Muscle layer of colon (tissue), 2 donors: ENCODE data around the gene QRFP.

Experiments used
- H3K27ac ChIP-seq: one replicate; pipeline ENCODE4 v1.7.0; 2013; ENCODE audit warnings: low read depth, mild to moderate bottlenecking, low read length, moderate library complexity
- H3K27me3 ChIP-seq, 2 donors: one replicate each; pipeline ENCODE4 v1.7.0; 2013; ENCODE audit warnings: low read length in 2 of 2, mild to moderate bottlenecking in 2 of 2; ENCODE audit not compliant: insufficient read depth in 2 of 2, control insufficient read depth in 1 of 2
- H3K36me3 ChIP-seq: one replicate; pipeline ENCODE4 v1.7.0; 2013; ENCODE audit warnings: mild to moderate bottlenecking, low read length; ENCODE audit not compliant: insufficient read depth
- H3K4me1 ChIP-seq: one replicate; pipeline ENCODE4 v1.7.0; 2013; ENCODE audit warnings: mild to moderate bottlenecking, low read length; ENCODE audit not compliant: insufficient read depth
- H3K4me3 ChIP-seq, 2 donors: one replicate each; pipeline ENCODE4 v1.7.0; 2013; ENCODE audit warnings: low read length in 2 of 2, low read depth in 1 of 2, mild to moderate bottlenecking in 1 of 2, moderate library complexity in 1 of 2
- H3K9ac ChIP-seq: one replicate; pipeline ENCODE4 v1.7.0; 2013; ENCODE audit warnings: low read length
- H3K9me3 ChIP-seq: one replicate; pipeline ENCODE4 v1.7.0; 2013; ENCODE audit warnings: mild to moderate bottlenecking, low read length
- donor health status: abdominal sarcoma.
- donor health status: Adenocarcinoma of cecum.

QRFP gene

DNA sequence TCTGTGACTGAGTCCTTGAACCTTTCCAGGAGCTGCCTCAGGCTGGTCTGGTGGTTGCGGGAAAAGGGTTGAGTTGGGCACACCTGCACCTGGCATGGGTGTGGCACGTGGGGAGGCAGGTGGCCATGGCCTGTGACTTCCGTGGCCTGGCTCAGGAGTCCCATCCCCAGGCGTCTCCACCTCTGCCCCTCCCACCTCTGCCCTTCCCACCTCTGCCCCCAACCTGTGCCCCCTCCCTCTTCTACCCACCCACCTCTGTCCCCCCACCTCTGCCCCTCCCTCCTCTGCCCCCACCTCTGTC is 1.9 kb upstream of the QRFP start:
- Histone ChIP-seq H3K9me3 (no peaks in the 10 kb centered on the region), H3K27ac (no peak overlapping the region), H3K4me1 (peaks cover 26% of the 10 kb centered on the region), H3K27me3 (peaks cover 4 to 39% of the 10 kb centered on the region in 2 donors), H3K4me3 (no peak overlapping the region), H3K9ac (no peak overlapping the region), H3K36me3 (peaks cover 4% of the 10 kb centered on the region)

DNA sequence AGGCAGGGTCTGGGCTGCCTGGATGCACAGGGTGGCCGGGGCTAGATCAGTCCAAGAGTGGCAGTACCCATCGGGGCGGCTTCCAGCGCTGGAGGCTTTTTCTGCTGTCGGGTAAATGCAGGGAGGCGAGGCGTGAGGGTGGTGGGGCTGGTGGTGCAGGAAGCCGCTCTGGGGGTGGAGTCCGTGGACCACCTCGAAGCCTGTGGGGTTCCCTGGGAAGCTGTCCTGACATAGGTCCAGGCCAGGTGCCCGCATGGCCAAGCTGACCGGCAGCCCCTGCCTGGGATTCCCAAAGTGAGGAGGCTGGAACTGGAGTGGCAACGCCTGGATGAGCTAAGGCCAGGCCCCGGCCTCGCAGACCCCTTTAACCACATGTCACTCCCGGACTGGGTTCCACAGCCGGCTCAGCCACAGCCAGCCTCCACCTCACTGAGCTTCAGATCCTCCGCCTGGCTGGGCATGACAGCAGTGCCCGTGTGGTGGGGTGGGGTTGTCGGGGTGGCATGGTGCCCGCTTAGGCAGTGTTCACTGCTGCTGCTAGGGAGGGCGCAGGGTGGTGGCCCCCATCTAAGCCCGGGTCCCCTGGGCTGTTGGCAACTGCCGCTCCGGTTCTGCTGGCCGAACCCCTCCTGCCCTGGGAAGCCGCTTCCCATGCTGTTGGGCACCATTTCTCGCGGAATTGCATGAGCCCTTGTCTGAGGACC is 1.4 kb upstream of the QRFP start:
- no peak overlapping the region for H3K27ac ChIP-seq
- peaks cover 4 to 34% of the 10 kb centered on the region in 2 donors for H3K27me3 ChIP-seq
- no peak overlapping the region for H3K4me3 ChIP-seq
- H3K4me1 ChIP-seq, result peaks cover 26% of the 10 kb centered on the region
- no peak overlapping the region for H3K9ac ChIP-seq
- H3K36me3 ChIP-seq, result peaks cover 9% of the 10 kb centered on the region
- H3K9me3 ChIP-seq, result no peaks in the 10 kb centered on the region

DNA sequence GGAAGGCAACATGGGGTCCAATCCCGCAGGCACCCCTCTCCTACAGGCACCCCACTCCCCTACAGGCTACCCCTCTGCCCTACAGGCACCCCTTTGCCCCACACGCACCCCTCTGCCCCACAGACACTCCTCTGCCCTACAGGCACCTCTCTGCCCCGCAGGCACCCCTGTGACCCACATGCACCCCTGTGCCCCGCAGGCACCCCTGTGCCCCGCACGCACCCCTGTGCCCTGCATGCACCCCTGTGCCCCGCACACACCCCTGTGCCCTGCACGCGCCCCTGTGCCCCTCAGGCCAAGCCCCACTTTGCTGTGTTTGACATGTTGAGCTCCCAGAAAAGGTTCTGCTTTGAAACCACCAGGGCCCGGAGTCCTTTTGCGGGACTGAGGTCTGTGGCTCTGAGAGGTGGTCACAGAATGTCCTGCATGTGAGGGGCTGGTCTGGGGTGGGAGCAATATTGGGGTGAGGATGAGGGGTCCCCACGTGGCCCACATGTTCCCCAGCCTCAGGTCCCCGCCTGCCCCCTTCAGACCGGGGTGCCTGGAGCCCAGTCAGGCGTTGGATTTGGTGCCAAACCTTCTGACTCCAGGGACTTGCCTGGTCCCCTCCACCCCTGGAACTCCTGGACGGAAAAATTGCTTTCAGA is 616 bp upstream of the QRFP start:
- peaks cover 26% of the 10 kb centered on the region for H3K4me1 ChIP-seq
- peaks cover 0 to 26% of the 10 kb centered on the region in 2 donors for H3K27me3 ChIP-seq

DNA sequence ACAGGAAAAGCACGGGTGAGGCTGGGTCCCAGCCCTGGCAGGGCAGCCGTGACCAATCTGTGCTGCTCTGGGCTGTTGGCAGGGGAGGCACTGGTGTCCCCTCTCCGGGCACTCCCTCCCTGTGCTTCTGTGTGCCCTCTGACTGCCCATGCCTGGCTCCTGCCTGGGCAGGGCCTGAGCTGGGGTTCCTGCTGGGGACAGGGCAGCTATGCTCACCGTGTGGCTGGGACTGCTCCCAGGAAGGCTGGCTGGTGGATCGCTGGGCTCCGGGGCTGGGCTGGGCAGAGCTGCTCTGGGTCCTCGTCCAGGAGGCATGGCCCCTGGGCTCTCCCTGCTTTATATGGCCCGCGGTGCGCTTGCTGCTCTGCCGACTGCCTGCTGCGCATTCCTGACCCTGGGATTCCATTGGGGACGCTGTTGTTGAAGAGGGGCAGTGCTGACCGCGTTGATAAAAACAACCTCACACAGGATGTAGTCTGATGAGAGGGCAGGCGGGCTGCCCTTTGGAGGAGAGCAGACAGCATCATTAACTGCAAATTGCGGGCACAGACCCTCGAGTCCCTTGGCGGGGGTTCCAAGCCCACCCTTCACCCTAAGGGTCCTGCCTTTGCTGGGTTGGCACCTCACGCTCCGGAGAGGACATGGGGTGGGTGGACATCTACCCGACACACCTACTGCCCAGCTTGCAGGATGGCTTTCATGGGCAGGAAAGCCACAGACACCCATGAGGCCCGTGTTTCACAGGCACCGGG is 955 bp downstream of the QRFP start:
- Histone ChIP-seq H3K27ac (no peak overlapping the region), H3K9ac (no peak overlapping the region), H3K36me3 (peaks cover 33% of the 10 kb centered on the region), H3K27me3 (peaks cover 0 to 15% of the 10 kb centered on the region in 2 donors), H3K4me3 (no peak overlapping the region), H3K4me1 (peaks cover 26% of the 10 kb centered on the region), H3K9me3 (no peaks in the 10 kb centered on the region)

More for the DNA sequence above, 616 bp upstream of the QRFP start:
- Histone ChIP-seq H3K27ac (no peak overlapping the region), H3K36me3 (peaks cover 17% of the 10 kb centered on the region), H3K9ac (no peak overlapping the region), H3K9me3 (no peaks in the 10 kb centered on the region), H3K4me3 (no peak overlapping the region)

DNA sequence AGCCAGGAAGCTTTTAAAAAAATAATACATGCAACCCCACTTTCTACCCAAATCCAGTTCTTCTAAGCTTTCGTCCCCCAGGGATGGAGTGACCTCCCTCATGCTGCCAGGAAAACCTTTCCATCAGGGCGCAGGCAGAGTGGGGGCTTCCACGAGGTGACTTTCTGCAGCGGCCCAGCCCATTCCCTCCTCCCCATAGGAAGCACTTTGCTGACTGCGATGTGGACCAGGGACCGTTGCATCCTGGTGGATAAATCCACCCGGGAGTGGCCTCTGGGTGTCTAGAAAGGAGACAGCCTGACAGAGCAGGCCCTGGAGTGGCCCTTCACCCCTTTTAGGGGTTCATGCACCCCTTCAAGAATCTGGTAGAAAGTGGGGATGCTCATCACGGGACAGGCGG is 1.6 kb downstream of the QRFP start:
- H3K27ac ChIP-seq, result no peak overlapping the region
- peaks cover 39% of the 10 kb centered on the region for H3K36me3 ChIP-seq
- H3K9ac ChIP-seq, result no peak overlapping the region
- H3K9me3 ChIP-seq, result no peaks in the 10 kb centered on the region
- no peak overlapping the region for H3K4me3 ChIP-seq
- peaks cover 26% of the 10 kb centered on the region for H3K4me1 ChIP-seq
- peaks cover 0 to 12% of the 10 kb centered on the region in 2 donors for H3K27me3 ChIP-seq

DNA sequence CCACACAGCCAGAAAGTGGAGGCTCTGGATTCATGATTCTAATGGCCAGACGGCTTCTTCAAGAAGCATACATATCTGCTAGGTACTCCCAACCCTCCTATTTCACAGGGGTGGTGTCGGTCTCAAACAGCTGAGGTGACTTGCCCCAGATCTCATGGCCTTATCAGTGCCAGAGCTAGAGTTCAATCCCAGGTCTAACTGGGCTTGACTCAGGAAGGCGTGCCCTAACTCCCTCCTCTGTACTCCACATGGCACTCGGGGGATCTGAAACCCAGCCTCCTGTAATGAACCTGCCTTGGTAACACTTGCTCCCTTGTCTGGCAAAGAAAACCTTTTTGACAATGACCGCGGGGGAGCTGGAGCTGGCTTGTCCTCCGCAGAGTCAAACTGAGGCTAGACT is 2.1 kb downstream of the QRFP start:
- H3K9me3 ChIP-seq, result no peaks in the 10 kb centered on the region
- peaks cover 0 to 12% of the 10 kb centered on the region in 2 donors for H3K27me3 ChIP-seq
- no peak overlapping the region for H3K4me3 ChIP-seq
- H3K4me1 ChIP-seq, result peaks cover 26% of the 10 kb centered on the region
- peaks cover 42% of the 10 kb centered on the region for H3K36me3 ChIP-seq
- peak overlapping the region; percentile 17 for H3K27ac ChIP-seq
- H3K9ac ChIP-seq, result no peak overlapping the region

DNA sequence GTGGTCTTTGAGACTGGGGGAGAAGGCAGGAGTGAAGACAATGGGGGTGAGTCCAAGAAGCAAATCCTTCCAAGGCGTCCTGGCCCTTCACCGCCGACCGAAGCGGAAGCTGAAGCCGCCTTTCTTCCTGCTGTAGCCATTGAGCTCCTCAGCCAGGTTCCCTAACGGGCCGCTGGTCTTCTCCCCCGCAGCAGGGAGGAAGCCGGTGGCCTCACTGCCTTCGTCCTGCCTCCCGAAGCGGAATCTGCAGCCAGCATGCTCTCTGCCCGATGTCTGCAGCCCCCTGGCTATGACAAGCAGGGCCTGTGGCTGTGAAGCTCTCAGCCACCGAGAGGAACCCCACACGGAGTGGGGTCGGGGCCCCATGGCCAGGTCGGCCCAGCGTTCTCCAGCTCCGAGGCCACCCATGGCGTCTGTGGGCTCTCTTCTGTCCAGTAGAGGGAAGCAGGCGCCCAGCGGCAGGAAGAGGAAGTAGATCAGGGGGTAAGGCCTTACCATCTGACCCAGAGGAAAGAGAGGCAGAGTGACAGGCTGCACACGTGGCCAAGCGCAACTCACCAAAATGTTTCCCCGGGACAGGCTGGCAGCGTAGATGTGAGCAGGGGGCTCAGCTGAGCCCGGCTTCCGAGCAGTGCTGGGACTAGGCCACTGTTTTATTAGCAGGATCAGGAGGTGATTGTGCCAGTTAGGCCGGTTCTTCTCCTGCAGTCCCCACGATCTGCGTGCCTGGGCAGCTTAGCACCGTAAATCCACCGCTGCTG is 3.1 kb downstream of the QRFP start:
- Histone ChIP-seq H3K27me3 (peaks cover 0 to 12% of the 10 kb centered on the region in 2 donors), H3K4me1 (peaks cover 26% of the 10 kb centered on the region), H3K27ac (peak overlapping the region; percentile 6), H3K9me3 (no peaks in the 10 kb centered on the region), H3K4me3 (no peak overlapping the region), H3K9ac (no peak overlapping the region), H3K36me3 (peaks cover 48% of the 10 kb centered on the region)

DNA sequence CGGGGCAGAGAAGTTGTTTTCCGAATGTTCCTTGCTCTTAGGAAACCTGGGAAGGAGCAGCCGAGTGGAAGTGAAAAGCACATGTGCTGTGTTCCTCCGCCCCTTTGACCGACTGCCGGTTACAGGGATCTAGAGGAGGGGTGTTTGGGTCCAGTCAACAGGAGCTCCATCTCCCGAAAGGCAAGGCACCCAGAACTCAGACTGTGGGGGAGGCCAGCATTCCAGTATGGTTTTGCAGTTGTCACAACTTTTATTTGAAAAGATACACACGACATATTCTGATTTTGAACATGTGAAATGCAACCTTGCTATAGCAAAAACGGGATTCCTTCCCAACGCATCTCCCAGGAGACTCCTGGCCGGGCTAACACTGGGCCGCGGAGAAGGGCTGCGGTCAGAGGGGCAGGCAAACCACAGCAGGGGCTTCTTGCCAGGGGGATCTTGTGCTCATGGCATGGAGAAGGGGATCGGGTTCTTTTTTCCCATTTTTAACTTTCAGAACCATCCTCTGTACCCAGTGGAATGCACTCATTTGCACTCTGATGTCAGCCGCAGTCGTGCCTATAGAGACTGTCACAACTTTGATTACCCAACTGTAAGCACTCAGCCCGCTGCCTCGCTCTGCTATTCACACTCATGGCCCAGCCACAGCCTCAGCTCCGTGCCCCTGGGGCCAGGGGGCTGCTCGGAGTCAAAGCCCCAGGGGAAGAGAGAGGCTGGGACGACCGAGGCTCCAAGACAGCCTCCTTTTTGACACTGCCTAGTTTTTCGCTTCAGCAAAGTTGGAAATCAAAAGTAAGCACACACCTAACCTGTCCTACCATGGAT is 3.9 kb downstream of the QRFP start:
- no peak overlapping the region for H3K4me3 ChIP-seq
- peaks cover 56% of the 10 kb centered on the region for H3K36me3 ChIP-seq
- no peak overlapping the region for H3K9ac ChIP-seq
- peaks cover 29% of the 10 kb centered on the region for H3K4me1 ChIP-seq
- peaks cover 0 to 4% of the 10 kb centered on the region in 2 donors for H3K27me3 ChIP-seq
- no peaks in the 10 kb centered on the region for H3K9me3 ChIP-seq
- H3K27ac ChIP-seq, result no peak overlapping the region

DNA sequence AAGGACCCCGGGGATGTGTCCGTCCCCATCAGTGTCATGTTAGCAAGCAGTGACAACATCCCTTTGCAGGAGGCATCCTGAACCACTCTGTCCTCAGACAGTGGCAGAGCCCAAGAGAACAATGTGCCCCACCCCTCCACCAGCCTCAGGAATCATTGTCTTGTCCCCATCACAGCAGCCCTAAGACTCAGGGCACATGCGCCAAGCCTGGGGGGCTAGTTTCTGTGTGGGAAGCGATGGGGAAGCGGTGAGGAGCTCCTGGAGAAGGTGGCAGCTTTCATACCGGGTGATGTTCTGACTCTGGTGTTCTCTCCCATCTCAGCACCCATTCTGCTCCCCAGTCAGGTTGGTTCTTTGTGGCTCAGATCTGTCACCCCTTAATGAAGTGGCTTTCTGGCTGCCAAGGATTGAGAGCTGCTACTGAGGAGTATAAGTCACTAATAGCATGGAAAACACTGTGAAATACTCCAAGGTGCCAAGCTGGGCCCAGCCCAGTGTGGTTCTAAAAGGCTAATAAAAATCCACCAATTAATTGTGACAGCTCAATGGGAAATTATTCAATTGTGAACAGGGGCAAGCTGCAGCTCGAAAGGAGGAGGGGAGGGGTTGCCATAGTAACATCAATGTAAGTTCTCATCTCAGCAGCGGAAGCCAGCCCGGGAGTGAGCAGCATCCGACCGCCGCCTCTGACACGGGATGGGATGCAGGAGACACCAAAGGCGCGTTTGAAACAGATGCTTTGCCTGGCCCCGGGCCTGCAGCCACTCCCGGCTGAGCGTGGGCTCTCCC is 4.7 kb downstream of the QRFP start:
- H3K36me3 ChIP-seq, result peaks cover 64% of the 10 kb centered on the region
- no peaks in the 10 kb centered on the region for H3K9me3 ChIP-seq
- H3K27ac ChIP-seq, result no peak overlapping the region

More for the DNA sequence above, 4.7 kb downstream of the QRFP start:
- Histone ChIP-seq H3K27me3 (no peaks in the 10 kb centered on the region), H3K4me3 (no peak overlapping the region), H3K9ac (no peak overlapping the region), H3K4me1 (peaks cover 36% of the 10 kb centered on the region)
